T-helper 1 cell treated with Interleukin-12 subunit alpha and Interleukin-12 subunit beta and Interleukin-4 antibody, amounts not matched to agents 30 μg/mL and 1 μg/mL, for 36 hours (primary cell): ENCODE data around the gene DPF1.
"Not testable (repeated sequence)": the region's sequence is repeated elsewhere in the genome, so short reads cannot be mapped to it uniquely, and the experiment has no call there.

ENCODE experiments used
- H3K27ac Mint-ChIP-seq: one replicate; pipeline ENCODE4 v1.8.0; 2021; ENCODE audit warnings: mild to moderate bottlenecking, mixed read lengths
- H3K27me3 Mint-ChIP-seq: one replicate; pipeline ENCODE4 v1.8.0; 2021; ENCODE audit warnings: low read depth, mixed read lengths
- H3K36me3 Mint-ChIP-seq: one replicate; pipeline ENCODE4 v1.8.0; 2021; ENCODE audit warnings: low read depth, mixed read lengths
- H3K4me1 Mint-ChIP-seq: one replicate; pipeline ENCODE4 v1.8.0; 2021; ENCODE audit warnings: low read depth, mixed read lengths
- H3K4me3 Mint-ChIP-seq: one replicate; pipeline ENCODE4 v1.8.0; 2021; ENCODE audit warnings: mild to moderate bottlenecking, moderate library complexity, mixed read lengths
- H3K9me3 Mint-ChIP-seq: one replicate; pipeline ENCODE4 v1.8.0; 2021; ENCODE audit warnings: mixed read lengths

DPF1 gene

DNA sequence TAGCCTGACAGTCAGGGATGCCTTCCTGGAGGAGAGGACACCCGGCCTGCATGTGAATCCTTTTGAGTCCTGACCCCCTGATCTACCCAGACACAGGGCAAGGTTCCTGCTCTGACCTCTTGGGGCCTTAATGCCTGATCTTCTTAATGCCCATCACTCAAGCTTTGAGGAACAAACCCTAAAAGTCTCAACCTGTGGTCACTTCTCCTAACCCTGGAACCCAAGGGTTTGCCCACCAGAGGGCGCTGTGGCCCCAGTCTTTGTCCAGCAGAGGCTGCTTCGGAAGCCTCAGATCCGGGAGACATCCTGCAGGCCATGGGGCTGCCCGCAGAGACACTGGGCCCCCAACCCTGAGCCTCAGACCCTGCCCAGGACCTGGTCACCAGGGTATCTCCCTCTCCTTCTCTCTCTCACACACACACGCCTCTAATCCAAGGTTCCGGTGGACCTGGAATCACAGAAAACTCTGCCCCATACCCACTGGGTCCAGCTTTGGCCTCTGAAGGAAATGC lies 9.8 kb upstream of the DPF1 start:
- Mint-ChIP-seq H3K27me3 (peaks cover 27% of the 10 kb centered on the region), H3K4me1 (peaks cover 5% of the 10 kb centered on the region), H3K9me3 (no peaks in the 10 kb centered on the region), H3K4me3 (no peak overlapping the region), H3K27ac (peak overlapping the region; percentile 26), H3K36me3 (no peaks in the 10 kb centered on the region)

GRCh38 chr19:38231918-38232317 lies 7.9 kb upstream of the DPF1 start:
- H3K27ac Mint-ChIP-seq = no peak overlapping the region
- H3K9me3 Mint-ChIP-seq = no peaks in the 10 kb centered on the region
- no peaks in the 10 kb centered on the region for H3K36me3 Mint-ChIP-seq
- H3K27me3 Mint-ChIP-seq = peaks cover 41% of the 10 kb centered on the region
- H3K4me1 Mint-ChIP-seq = peaks cover 5% of the 10 kb centered on the region
- no peak overlapping the region for H3K4me3 Mint-ChIP-seq

DNA sequence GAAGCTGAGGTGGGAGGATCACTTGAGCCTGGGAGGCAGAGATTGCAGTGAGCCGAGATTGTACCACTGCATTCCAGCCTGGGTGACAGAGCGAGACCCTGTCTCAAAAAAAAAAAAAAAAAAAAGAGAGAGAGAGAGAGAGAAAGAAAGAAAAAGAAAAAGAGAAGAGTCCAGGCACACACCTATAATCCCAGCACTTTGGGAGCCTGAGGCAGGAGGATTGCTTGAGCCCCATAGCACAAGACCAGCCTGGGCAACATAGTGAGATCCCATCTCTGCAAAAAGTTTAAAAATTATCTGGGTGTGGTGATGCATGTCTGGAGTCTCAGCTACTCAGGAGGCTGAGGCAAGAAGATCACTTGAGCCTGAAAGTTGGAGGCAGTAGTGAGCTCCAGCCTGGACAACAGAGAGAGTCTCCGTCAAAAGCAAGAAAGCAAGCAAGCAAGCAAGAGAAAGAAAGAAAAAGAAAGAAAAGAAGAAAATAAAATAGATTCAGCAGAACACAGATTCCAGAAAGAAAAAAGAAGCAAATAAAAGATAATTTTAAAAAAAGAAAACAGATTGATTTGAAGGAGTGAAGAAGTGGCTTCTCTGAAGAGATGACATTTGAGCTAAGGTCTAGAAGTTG lies 6.6 kb upstream of the DPF1 start:
- H3K9me3 Mint-ChIP-seq, H3K4me1 Mint-ChIP-seq, H3K36me3 Mint-ChIP-seq, H3K27ac Mint-ChIP-seq, H3K4me3 Mint-ChIP-seq: not testable (repeated sequence)
- peaks cover 46% of the 10 kb centered on the region for H3K27me3 Mint-ChIP-seq

DNA sequence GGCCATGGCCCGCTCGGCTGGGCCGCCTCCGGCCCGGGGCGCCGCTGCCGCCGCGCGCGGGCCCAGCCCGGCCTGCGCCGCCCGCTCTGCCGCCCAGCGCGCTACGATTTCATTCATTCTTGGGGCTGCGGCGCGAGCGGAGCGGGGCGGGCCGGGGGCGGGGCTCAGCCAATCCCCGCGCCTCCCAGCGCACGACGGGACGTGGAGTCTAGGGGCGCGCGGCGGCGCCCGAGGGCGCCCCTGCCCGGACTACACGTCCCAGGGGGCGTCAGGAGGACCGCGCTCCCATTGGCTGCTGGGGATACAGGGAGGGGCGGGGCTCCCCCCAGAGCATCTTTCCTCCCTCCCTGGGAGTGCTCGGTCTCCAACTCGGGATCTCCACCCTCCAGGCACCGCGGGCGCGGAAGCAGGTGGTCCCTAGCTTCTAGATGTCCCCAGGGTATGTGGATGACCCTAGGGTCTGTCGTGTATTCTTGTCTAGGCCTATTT lies 5.6 kb upstream of the DPF1 start:
- Mint-ChIP-seq H3K27ac (no peak overlapping the region), H3K36me3 (no peaks in the 10 kb centered on the region), H3K4me3 (peak overlapping the region; percentile 57), H3K4me1 (peaks cover 9% of the 10 kb centered on the region), H3K27me3 (peaks cover 48% of the 10 kb centered on the region), H3K9me3 (no peaks in the 10 kb centered on the region)

GRCh38 chr19:38228491-38229439 lies 4.7 kb upstream of the DPF1 start:
- Mint-ChIP-seq H3K4me1 (peaks cover 13% of the 10 kb centered on the region), H3K27ac (no peak overlapping the region), H3K36me3 (no peaks in the 10 kb centered on the region), H3K9me3 (no peaks in the 10 kb centered on the region), H3K4me3 (peak overlapping the region; percentile 68), H3K27me3 (peaks cover 55% of the 10 kb centered on the region)

- peaks cover 16% of the 10 kb centered on the region for H3K4me1 Mint-ChIP-seq
- H3K27me3 Mint-ChIP-seq = peaks cover 63% of the 10 kb centered on the region
- no peak overlapping the region for H3K27ac Mint-ChIP-seq
- H3K36me3 Mint-ChIP-seq = no peaks in the 10 kb centered on the region
- no peaks in the 10 kb centered on the region for H3K9me3 Mint-ChIP-seq
- peak overlapping the region; percentile 36 for H3K4me3 Mint-ChIP-seq
Observed at GRCh38 chr19:38228005-38228377, 4.0 kb upstream of the DPF1 start.

DNA sequence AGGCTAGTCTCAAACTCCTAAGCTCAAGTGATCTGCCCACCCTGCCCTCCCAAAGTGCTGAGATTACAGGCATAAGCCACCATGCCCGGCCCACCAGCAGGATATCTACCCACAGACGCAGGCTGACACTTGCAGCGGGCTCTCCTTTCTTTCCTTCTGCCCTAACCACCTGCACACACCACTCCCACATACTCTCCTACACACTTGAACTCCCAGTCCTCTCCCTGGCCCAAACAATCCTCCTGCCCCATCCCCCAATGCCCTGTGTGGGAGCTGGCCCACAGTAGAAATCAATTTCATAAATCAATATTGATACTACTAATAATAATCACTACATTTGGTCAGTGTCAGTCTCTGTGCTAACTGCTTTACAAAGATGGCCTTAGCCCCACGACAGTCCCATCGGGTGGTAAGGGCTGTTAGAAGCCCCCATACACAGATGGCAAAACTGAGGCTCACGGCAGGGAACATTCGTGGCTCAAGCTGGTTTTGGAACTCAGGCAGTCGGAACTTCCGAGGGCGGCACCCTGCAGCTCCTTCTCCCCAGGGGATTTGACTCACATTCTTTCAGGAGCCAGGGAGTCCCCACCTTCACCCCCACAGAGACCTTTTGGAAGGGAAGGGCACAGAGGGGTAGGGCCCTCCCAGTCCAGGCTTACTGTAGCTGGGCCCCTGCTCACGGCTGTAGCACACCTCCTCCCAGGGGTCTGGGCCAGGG lies 3.4 kb upstream of the DPF1 start:
- H3K4me1 Mint-ChIP-seq = peaks cover 17% of the 10 kb centered on the region
- no peak overlapping the region for H3K27ac Mint-ChIP-seq
- H3K4me3 Mint-ChIP-seq = peak overlapping the region; percentile 36
- no peaks in the 10 kb centered on the region for H3K36me3 Mint-ChIP-seq
- peaks cover 67% of the 10 kb centered on the region for H3K27me3 Mint-ChIP-seq
- no peaks in the 10 kb centered on the region for H3K9me3 Mint-ChIP-seq

- not testable (repeated sequence) for H3K4me3 Mint-ChIP-seq, H3K27ac Mint-ChIP-seq, H3K9me3 Mint-ChIP-seq, H3K36me3 Mint-ChIP-seq
- H3K4me1 Mint-ChIP-seq = peaks cover 15% of the 10 kb centered on the region
- H3K27me3 Mint-ChIP-seq = peaks cover 59% of the 10 kb centered on the region
Observed at GRCh38 chr19:38224863-38225218, 819 bp upstream of the DPF1 start.

DNA sequence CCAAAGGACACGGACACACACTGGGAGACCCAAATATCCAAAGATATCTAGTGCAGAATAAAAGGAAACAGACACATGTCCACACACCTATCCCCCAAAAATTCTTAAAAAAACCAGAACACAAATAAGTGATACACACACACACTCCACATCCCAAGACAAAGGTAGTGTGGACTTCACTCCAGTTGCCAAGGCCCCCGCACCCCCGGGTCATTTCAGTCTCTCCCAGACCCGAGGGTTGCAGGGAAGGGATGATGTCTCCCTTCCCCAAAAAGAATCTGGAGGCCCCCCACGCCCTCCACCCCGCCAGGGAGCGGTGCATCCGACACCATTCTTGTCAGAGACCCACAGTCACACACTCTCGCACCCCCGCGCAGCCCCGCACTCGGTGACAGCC lies 407 bp downstream of the DPF1 start:
- Mint-ChIP-seq H3K27ac (no peak overlapping the region), H3K9me3 (no peaks in the 10 kb centered on the region), H3K4me1 (peaks cover 14% of the 10 kb centered on the region), H3K4me3 (peak overlapping the region; percentile 26), H3K27me3 (peaks cover 54% of the 10 kb centered on the region), H3K36me3 (no peaks in the 10 kb centered on the region)

DNA sequence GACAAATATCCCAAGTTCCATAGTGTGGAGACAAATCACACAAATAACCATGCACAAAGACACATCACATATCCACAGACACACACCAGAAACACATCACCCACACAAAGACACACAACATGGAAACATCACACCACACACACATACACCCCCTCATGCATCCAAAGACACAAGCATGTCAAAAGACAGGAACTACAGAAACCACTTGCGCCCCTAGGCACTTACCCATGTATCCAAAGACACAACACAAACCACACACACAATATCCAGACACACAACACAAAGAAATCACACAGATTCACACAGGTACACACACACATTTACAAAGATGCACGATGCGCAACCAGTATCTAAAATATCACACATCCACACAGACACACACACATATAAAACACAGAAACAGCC lies 901 bp downstream of the DPF1 start:
- no peaks in the 10 kb centered on the region for H3K36me3 Mint-ChIP-seq
- peaks cover 52% of the 10 kb centered on the region for H3K27me3 Mint-ChIP-seq
- H3K27ac Mint-ChIP-seq = no peak overlapping the region
- peak overlapping the region; percentile 26 for H3K4me3 Mint-ChIP-seq
- H3K4me1 Mint-ChIP-seq = peaks cover 14% of the 10 kb centered on the region
- no peaks in the 10 kb centered on the region for H3K9me3 Mint-ChIP-seq

GRCh38 chr19:38221919-38222830 lies 1.8 kb downstream of the DPF1 start:
- Mint-ChIP-seq H3K4me1 (peaks cover 14% of the 10 kb centered on the region), H3K36me3 (no peaks in the 10 kb centered on the region), H3K27me3 (peaks cover 43% of the 10 kb centered on the region), H3K27ac (no peak overlapping the region), H3K9me3 (no peaks in the 10 kb centered on the region), H3K4me3 (no peak overlapping the region)

DNA sequence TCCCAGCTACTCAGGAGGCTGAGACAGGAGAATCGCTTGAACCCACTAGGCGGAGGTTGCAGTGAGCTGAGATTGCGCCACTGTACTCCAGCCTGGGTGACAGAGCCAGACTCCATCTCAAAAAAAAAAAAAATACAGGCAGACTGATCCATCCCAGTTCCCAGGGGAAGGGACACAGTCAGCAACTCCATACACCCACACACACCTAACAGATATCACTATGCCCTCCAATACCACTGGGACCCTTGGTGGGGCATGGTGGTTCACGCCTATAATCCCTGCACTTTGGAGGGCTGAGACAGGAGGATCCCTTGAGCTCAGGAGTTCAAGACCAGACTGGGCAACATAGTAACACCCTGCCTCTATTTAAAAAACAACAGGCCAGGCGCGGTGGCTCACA lies 2.6 kb downstream of the DPF1 start:
- Mint-ChIP-seq H3K27ac (no peak overlapping the region), H3K4me1 (peaks cover 11% of the 10 kb centered on the region), H3K27me3 (peaks cover 36% of the 10 kb centered on the region), H3K9me3 (no peaks in the 10 kb centered on the region), H3K4me3 (no peak overlapping the region), H3K36me3 (no peaks in the 10 kb centered on the region)

- H3K4me1 Mint-ChIP-seq = peaks cover 10% of the 10 kb centered on the region
- no peak overlapping the region for H3K4me3 Mint-ChIP-seq
- H3K27ac Mint-ChIP-seq = no peak overlapping the region
- H3K36me3 Mint-ChIP-seq = no peaks in the 10 kb centered on the region
- H3K9me3 Mint-ChIP-seq = no peaks in the 10 kb centered on the region
- H3K27me3 Mint-ChIP-seq = peaks cover 34% of the 10 kb centered on the region
Observed at GRCh38 chr19:38219221-38219620, 4.8 kb downstream of the DPF1 start.

- Mint-ChIP-seq H3K27me3 (peaks cover 34% of the 10 kb centered on the region), H3K9me3 (no peaks in the 10 kb centered on the region), H3K4me1 (peaks cover 13% of the 10 kb centered on the region), H3K27ac (no peak overlapping the region), H3K36me3 (peaks cover 2% of the 10 kb centered on the region), H3K4me3 (no peak overlapping the region)
Observed at GRCh38 chr19:38218204-38218603, 5.8 kb downstream of the DPF1 start.
